H1 (cell line): ENCODE measurements around the gene GNB1L.

Experiments used
- CTCF ChIP-seq, 3 experiments: IDR thresholded peaks; 1 replicate in 2 of 3; 2 replicates in 1 of 3; pipeline versions ENCODE4 v1.5.1 to v1.6.1; 2011; ENCODE audit warnings: low read length in 3 of 3, mild to moderate bottlenecking in 3 of 3, inconsistent platforms in 2 of 3, low read depth in 1 of 3, moderate library complexity in 1 of 3; ENCODE audit not compliant: insufficient read depth in 1 of 3; ENCODE audit errors: control extremely low read depth in 1 of 3
- EP300 ChIP-seq, 2 experiments: IDR thresholded peaks; 1 replicate in 1 of 2; 2 replicates in 1 of 2; pipeline ENCODE4 v1.6.1; 2011 to 2012; ENCODE audit warnings: low read depth in 2 of 2, low read length in 2 of 2, mild to moderate bottlenecking in 2 of 2, borderline replicate concordance in 1 of 2, inconsistent platforms in 1 of 2, moderate library complexity in 1 of 2
- KDM5A ChIP-seq: fragments of 200-600 bp; IDR thresholded peaks from 2 replicates; pipeline ENCODE4 v1.7.1; 2012; ENCODE audit warnings: mild to moderate bottlenecking, low read length, inconsistent platforms, mixed read lengths
- POLR2A ChIP-seq, 2 experiments: IDR thresholded peaks; 1 replicate in 1 of 2; 2 replicates in 1 of 2; pipeline ENCODE4 v1.6.1; 2011; ENCODE audit warnings: low read depth in 2 of 2, low read length in 2 of 2, mild to moderate bottlenecking in 2 of 2; ENCODE audit errors: control extremely low read depth in 1 of 2
- POLR2AphosphoS5 ChIP-seq: IDR thresholded peaks from 2 replicates; pipeline ENCODE4 v1.6.1; 2011; ENCODE audit warnings: low read depth, low read length
- RXRA ChIP-seq: IDR thresholded peaks from 2 replicates; pipeline ENCODE4 v1.6.1; 2011; ENCODE audit warnings: low read depth, mild to moderate bottlenecking, low read length, moderate library complexity; ENCODE audit not compliant: insufficient read depth
- SIN3A ChIP-seq, 2 experiments: IDR thresholded peaks in 1 of 2; conservative IDR thresholded peaks in 1 of 2; 2 replicates each; pipeline ENCODE4 v1.6.1; 2011 to 2012; ENCODE audit warnings: low read length in 2 of 2, improper control_type of control experiment in 1 of 2, low read depth in 1 of 2, mild to moderate bottlenecking in 1 of 2
- SP2 ChIP-seq: IDR thresholded peaks from 2 replicates; pipeline ENCODE4 v1.6.1; 2012; ENCODE audit warnings: mild to moderate bottlenecking, low read length, inconsistent platforms

GRCh38 chr22:19898831-19899567, 44.3 kb upstream of the GNB1L start:
- TF ChIP-seq CTCF (IDR thresholded peaks at IDR 0.05; ENCODE audit: control extremely low read depth in 1 of 3, insufficient read depth in 1 of 3, low read depth in 1 of 3, low read length in 3 of 3) (no peak), POLR2A (IDR thresholded peaks at IDR 0.05; ENCODE audit: control extremely low read depth in 1 of 2, low read depth in 2 of 2, low read length in 2 of 2) (no peak), SIN3A (conservative IDR thresholded peaks at IDR 0.05 in 1 of 2, IDR thresholded peaks at IDR 0.05 in 1 of 2; ENCODE audit: low read depth in 1 of 2, low read length in 2 of 2) (no peak), RXRA (no peak), SP2 (no peak), KDM5A (no peak), EP300 (IDR thresholded peaks at IDR 0.05; ENCODE audit: borderline replicate concordance in 1 of 2, low read depth in 2 of 2, low read length in 2 of 2) (no peak), POLR2AphosphoS5 (no peak)
